Posterior cingulate gyrus (tissue), 11 donors: ENCODE data around the gene GUCY2D.
"Not testable (repeated sequence)": the region's sequence is repeated elsewhere in the genome, so short reads cannot be mapped to it uniquely, and the experiment has no call there.

ENCODE experiments used
- DNase-seq, 10 donors: peaks; one replicate each; pipeline versions ENCODE4 v3.0.0 to v3.0.0-alpha.2; 2020 to 2021; ENCODE audit warnings: mixed read lengths in 3 of 10
- intact Hi-C: fragments of 100-400 bp; cut with DNase I; formaldehyde crosslinking; loops from one replicate; pipeline ENCODE4 v1.15.1; 2023

GUCY2D gene

GRCh38 chr17:8059131-8059530 is 56.7 kb downstream of the GUCY2D start:
- DNase-seq, result no peak
- intact Hi-C loops, result loop anchor here (5.0 kb wide), 2 partner anchors 67 to 192 kb away; no protein-coding TSS in a partner anchor

GRCh38 chr17:8060274-8060673 is 57.9 kb downstream of the GUCY2D start:
- intact Hi-C loops, result no loop called here
- peak in 6 of 10 donors; percentile 47 to 86 (median 55) for DNase-seq

- intact Hi-C loops, DNase-seq: not testable (repeated sequence)
Observed at GRCh38 chr17:8061851-8062250, 59.4 kb downstream of the GUCY2D start.

GRCh38 chr17:8062435-8062806 is 60.0 kb downstream of the GUCY2D start:
- intact Hi-C loops, result no loop called here

GRCh38 chr17:8062807-8063483 is 60.5 kb downstream of the GUCY2D start:
- intact Hi-C loops, result no loop called here
- no peak for DNase-seq

More at GRCh38 chr17:8062435-8062806, 60.0 kb downstream of the GUCY2D start:
- DNase-seq, result peak in 1 of 10 donors; percentile 2

GRCh38 chr17:8063761-8064534 is 61.5 kb downstream of the GUCY2D start:
- DNase-seq, result peak in 3 of 10 donors; percentile 12 to 55 (median 33)
- intact Hi-C loops, result no loop called here

GRCh38 chr17:8064561-8065019 is 62.2 kb downstream of the GUCY2D start:
- intact Hi-C loops, result no loop called here
- DNase-seq, result peak in 3 of 10 donors; percentile 41 to 64 (median 60)

- intact Hi-C loops, result no loop called here
- peak in 3 of 10 donors; percentile 26 to 54 (median 32) for DNase-seq
Observed at GRCh38 chr17:8066841-8067775, 64.7 kb downstream of the GUCY2D start.

GRCh38 chr17:8067806-8068205 is 65.4 kb downstream of the GUCY2D start:
- intact Hi-C loops, result no loop called here
- DNase-seq, result peak in 3 of 10 donors; percentile 30 to 75 (median 63)

GRCh38 chr17:8068736-8069586 is 66.5 kb downstream of the GUCY2D start:
- intact Hi-C loops, result no loop called here

GRCh38 chr17:8069587-8069860 is 67.1 kb downstream of the GUCY2D start:
- DNase-seq, result peak in 1 of 10 donors; percentile 56

More at GRCh38 chr17:8068736-8069586, 66.5 kb downstream of the GUCY2D start:
- peak in 2 of 10 donors; percentile 27 to 53 for DNase-seq

More at GRCh38 chr17:8069587-8069860, 67.1 kb downstream of the GUCY2D start:
- intact Hi-C loops, result no loop called here
